ENCODE results near the gene SIVA1.

SIVA1 gene

GRCh38 chr14:104771374-104771773 lies 18.4 kb downstream of the SIVA1 start:
- DNase-seq (ENCODE audit: low read depth in 2 of 2) = no peak

GRCh38 chr14:104771918-104772706 lies 19.2 kb downstream of the SIVA1 start:
- no peak for DNase-seq (ENCODE audit: low read depth in 2 of 2)

DNA sequence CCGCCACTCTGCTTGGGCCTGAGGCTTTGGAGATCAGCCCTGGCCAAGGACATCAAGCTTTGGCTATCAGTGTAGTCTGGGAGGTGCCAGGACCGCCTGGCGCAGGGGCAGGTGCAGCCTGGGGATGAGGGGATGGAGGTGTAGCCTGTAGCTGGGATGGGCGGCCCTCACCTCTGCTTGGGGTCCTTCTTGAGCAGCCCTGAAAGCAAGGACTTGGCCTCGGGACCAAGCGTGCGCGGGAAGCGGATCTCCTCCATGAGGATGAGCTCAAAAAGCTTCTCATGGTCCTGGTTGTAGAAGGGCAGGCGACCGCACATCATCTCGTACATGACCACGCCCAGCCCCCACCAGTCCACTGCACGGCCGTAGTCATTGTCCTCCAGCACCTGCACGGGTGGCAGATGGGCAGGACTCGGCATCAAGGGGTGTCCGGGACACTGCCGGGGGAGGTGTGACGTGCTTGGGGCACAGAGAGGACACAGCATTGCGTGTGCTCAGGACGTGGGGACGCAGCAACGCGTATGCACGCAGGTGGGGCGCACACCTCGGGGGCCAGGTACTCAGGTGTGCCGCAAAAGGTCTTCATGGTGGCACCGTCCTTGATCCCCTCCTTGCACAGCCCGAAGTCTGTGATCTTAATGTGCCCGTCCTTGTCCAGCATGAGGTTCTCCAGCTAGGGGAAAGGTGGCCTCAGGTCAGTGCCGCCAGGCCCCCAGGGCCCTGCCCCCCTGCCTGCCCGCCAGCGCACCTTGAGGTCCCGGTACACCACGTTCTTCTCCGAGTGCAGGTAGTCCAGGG lies 20.0 kb downstream of the SIVA1 start:
- DNase-seq (ENCODE audit: low read depth in 2 of 2) = no peak

DNA sequence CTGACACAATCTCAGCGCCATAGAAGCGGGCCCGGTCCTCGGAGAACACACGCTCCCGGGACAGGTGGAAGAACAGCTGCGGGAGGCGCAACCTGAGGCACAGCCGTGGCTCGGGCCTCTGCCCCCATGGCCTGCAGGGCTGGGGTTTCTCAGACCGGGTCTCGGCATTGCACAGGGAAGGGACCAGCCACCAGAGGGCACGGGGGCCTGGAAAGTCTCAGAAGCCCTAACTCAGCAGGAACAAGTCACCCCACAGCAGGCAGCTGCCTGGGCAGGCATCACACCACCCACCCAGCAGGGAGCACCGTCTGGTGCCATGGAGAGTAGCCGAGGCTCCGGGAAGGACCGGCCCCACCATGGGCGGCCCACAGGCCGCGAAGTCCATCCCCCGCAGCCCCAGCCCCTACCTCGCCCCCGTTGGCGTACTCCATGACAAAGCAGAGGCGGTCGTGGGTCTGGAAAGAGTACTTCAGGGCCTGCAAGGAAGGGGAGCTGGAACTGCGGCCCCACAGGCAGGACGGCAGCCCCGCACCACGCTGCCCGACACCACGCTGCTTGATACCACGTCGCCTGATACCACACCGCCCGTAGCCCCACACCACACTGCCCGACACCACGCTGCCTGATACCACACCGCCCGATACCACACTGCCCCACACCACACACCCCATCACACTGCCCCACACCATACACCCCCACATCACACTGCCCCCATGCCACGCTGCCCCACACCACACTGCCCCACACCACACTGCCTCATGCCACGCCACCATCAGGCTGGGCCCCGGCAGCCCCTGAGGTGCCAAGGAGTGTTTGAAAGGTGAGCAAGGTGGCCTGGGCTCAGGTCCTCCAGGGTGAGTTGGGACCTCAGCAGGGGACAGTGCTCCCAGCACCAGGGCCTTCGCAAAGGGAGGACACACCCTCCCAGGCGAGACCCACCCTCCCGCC lies 20.8 kb downstream of the SIVA1 start:
- DNase-seq (ENCODE audit: low read depth in 2 of 2) = no peak

GRCh38 chr14:104774453-104775072 lies 21.6 kb downstream of the SIVA1 start:
- DNase-seq (ENCODE audit: low read depth in 2 of 2) = no peak

DNA sequence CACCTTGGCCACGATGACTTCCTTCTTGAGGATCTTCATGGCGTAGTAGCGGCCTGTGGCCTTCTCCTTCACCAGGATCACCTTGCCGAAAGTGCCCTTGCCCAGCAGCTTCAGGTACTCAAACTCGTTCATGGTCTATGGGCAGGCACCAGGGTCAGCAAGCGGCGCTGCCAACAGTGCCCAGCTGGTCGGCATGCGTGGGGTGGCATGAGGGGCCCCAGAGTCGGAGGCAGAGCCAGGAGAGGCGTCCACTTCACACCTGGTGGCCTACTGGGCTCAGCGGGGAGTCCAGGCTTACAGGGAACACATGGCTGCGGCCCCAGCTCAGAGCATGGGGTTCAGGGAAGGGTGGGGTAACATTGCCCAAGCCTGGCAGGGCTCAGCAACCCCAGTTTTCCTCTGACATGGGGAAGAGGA lies 22.1 kb downstream of the SIVA1 start:
- no peak for DNase-seq (ENCODE audit: low read depth in 2 of 2)

GRCh38 chr14:104776481-104776880 lies 23.5 kb downstream of the SIVA1 start:
- DNase-seq (ENCODE audit: low read depth in 2 of 2) = no peak

DNA sequence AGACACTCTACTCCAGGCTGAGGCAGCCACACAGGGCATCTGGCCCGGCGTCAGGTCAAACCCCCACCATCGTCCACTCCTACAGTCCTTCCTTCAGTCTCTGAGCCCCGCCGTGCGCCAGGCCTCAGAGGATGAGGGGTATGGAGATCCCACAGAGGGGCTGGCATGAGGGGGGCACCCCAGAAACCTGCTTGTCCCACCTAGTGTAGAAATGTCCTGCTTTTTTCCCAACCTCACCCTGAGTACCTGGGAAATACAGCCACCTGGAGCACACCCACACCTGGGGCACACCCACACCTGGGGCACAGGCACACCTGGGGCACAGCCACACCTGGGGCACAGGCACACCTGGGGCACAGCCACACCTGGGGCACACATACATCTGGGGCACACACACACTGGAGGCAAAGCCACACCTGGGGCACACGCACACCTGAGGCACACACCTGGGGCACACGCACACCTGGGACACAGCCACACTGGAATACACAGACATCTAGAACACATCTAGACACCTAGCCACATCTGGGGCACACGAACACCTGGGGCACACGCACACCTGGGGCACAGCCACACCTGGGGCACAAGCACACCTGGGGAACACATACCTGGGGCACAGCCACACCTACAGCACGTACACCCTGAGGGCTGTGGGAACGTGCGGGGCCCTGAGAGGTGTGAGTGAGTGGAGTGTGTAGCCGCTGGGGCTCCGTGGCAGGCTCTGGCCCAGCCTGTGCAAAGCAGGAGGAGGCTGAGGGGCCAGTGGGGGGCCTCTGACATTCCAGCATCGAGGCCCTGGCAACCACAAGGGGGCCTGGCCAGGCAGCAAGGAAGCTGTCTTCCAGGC lies 24.2 kb downstream of the SIVA1 start:
- no peak for DNase-seq (ENCODE audit: low read depth in 2 of 2)

- no peak for DNase-seq (ENCODE audit: low read depth in 2 of 2)
Observed at GRCh38 chr14:104777808-104778249, 24.9 kb downstream of the SIVA1 start.

GRCh38 chr14:104778694-104779331 lies 25.9 kb downstream of the SIVA1 start:
- no peak for DNase-seq (ENCODE audit: low read depth in 2 of 2)

DNA sequence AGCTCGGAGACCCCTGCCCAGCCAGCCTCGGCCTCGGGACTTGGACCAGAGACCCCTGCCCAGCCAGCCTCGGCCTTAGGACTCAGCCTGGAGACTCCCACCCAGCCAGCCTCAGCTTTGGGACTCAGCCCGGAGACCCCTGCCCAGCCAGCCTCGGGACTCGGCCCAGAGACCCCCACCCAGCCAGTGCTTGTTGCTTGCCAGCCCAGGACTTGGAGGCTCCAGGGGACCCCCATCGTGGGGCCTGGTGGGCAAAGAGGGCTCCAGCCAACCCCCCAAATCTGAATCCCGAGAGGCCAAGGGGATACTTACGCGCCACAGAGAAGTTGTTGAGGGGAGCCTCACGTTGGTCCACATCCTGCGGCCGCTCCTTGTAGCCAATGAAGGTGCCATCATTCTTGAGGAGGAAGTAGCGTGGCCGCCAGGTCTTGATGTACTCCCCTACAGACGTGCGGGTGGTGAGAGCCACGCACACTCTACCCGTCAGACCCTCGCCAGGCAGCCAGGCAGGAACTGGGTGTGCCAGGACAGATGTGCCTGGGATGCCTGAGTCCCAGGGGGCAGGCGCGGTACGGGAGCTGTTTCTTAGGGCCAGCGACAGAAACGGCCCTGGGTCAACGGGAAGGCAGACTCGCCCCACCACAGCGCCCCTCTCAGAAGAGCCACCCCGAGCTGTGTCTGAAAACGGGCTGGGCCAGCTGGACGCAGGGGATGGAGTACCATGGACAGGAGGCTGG lies 27.0 kb downstream of the SIVA1 start:
- no peak for DNase-seq (ENCODE audit: low read depth in 2 of 2)

GRCh38 chr14:104780513-104781030 lies 27.6 kb downstream of the SIVA1 start:
- no peak for DNase-seq (ENCODE audit: low read depth in 2 of 2)

DNA sequence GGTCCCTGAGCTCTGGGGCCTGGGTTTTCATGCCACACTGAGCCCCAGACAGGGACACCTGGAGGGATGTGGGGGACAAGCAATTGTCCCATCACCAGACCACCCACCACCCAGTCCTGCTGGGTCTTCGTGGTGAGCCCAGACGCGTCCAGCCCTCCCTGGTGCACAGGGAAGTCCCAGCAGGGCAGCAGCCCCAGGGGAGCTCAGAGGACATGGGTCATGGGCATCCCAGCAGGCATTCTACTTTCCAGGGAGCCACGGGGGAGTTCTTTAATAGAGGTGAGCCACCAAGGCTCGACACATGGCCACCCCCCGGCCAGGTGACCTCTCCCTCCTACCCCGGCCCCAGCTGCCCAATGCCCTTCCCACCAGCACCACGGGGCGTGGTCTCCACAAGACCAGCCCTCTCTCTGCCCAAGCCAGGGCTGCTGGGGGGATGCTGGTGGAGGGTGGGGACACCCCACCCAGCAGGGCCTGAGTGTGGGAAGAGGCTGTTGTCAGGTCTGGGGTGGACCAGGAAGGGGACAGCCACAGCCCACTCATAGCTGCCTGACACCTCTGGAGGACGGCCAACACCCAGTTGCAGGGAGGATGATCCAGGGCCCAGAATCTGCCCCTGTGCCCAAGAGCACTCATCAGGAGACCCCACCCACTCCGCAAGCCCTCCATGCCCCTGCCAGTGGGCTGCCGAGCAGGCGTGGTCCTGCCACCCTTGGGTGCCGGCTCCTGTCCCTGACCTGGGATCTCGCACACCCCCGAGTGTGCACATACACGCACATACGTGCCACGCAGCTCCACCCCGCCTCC lies 28.5 kb downstream of the SIVA1 start:
- no peak for DNase-seq (ENCODE audit: low read depth in 2 of 2)

- no peak for DNase-seq (ENCODE audit: low read depth in 2 of 2)
Observed at GRCh38 chr14:104782086-104782807, 29.3 kb downstream of the SIVA1 start.

GRCh38 chr14:104782808-104783139 lies 29.8 kb downstream of the SIVA1 start:
- no peak for DNase-seq (ENCODE audit: low read depth in 2 of 2)

GRCh38 chr14:104783484-104784217 lies 30.7 kb downstream of the SIVA1 start:
- no peak for DNase-seq (ENCODE audit: low read depth in 2 of 2)

- no peak for DNase-seq (ENCODE audit: low read depth in 2 of 2)
Observed at GRCh38 chr14:104784218-104784568, 31.2 kb downstream of the SIVA1 start.

All from activated CD4-positive, alpha-beta T cell treated with anti-CD3 and anti-CD28 coated beads for 24 hours (primary cell).